HepG2 (cell line): ENCODE results near the gene NDRG2. TPM values are rescaled to one million over a fixed set of nuclear protein-coding genes. Genes with fewer than 3 reads are reported as not detected.

Experiments
- ATAC-seq: fragments of 200-7000 bp; cut with Tn5 transposase; 3 replicates; pipeline ENCODE4 v1.9.1; 2020; ENCODE audit warnings: mild to moderate bottlenecking, moderate library complexity
- BruUV-seq: library from RNA; stranded (reverse); fragments of 400-500 nt; replicated peaks from 2 replicates; lab custom pipeline; 2021; lab: Mats Ljungman, UMichigan
- CTCF ChIA-PET: fragments of 300-600 bp; formaldehyde crosslinking; extraction: SDS; loops from one replicate; lab custom pipeline; 2021; ENCODE audit warnings: low total read pairs, inconsistent platforms, low intra/inter-chr PET ratio; lab: Yijun Ruan, JAX
- POLR2A ChIA-PET: fragments of 350-600 bp; sonication (Branson Sonifier 250); formaldehyde crosslinking; loops from one replicate; lab custom pipeline; 2020; ENCODE audit warnings: antibody characterized with exemption, inconsistent platforms; lab: Yijun Ruan, JAX
- DNase-seq: peaks from one replicate; pipeline ENCODE4 v3.0.0-alpha.2; 2015; ENCODE audit warnings: low spot score
- FAIRE-seq: peaks from 3 replicates; lab custom pipeline; 2011; peaks lifted over from hg19 to GRCh38; lab: Jason Lieb, UNC
- H2AFZ ChIP-seq: one replicate; pipeline ENCODE4 v1.6.1; 2011; ENCODE audit warnings: low read length, inconsistent platforms
- H3K27ac ChIP-seq: fragments of 300-600 bp; 3 replicates; pipeline ENCODE4 v1.8.0; 2011; ENCODE audit warnings: mixed run types, mild to moderate bottlenecking, mixed read lengths, low read length, inconsistent platforms; ENCODE audit not compliant: insufficient read depth; ENCODE audit errors: extremely low read length
- H3K27me3 ChIP-seq, 2 experiments: fragments of 200-600 bp in 1 of 2; 2 replicates in 1 of 2; 3 replicates in 1 of 2; pipeline versions ENCODE4 v1.6.0 to v1.8.0; 2011; ENCODE audit warnings: low read length in 2 of 2, mild to moderate bottlenecking in 2 of 2, moderate library complexity in 2 of 2, inconsistent platforms in 1 of 2; ENCODE audit not compliant: insufficient read depth in 2 of 2, control insufficient read depth in 1 of 2
- H3K36me3 ChIP-seq, 2 experiments: fragments of 200-600 bp in 1 of 2; replicated peaks in 1 of 2; 2 replicates in 1 of 2; 3 replicates in 1 of 2; pipeline versions ENCODE4 v1.5.1 to v1.8.0; 2011; ENCODE audit warnings: low read length in 2 of 2, inconsistent platforms in 1 of 2; ENCODE audit not compliant: insufficient read depth in 2 of 2, control insufficient read depth in 1 of 2
- H3K4me1 ChIP-seq: 2 replicates; pipeline ENCODE4 v1.5.1; 2012; ENCODE audit warnings: low read length, inconsistent platforms; ENCODE audit not compliant: insufficient read depth
- H3K4me2 ChIP-seq: 2 replicates; pipeline ENCODE4 v1.6.0; 2011; ENCODE audit warnings: low read depth, low read length, inconsistent platforms
- H3K4me3 ChIP-seq, 3 experiments: fragments of 200-600 bp in 1 of 3; sonication (generic), shearing (Covaris generic) in 1 of 3; replicated peaks in 1 of 3; 2 replicates each; pipeline ENCODE4 v1.5.1; 2011 to 2016; ENCODE audit warnings: low read length in 3 of 3, inconsistent platforms in 2 of 3, low read depth in 2 of 3, mild to moderate bottlenecking in 2 of 3, control low read depth in 1 of 3, mixed read lengths in 1 of 3; ENCODE audit not compliant: insufficient read depth in 1 of 3
- H3K79me2 ChIP-seq: one replicate; pipeline ENCODE4 v1.6.1; 2011; ENCODE audit warnings: low read length, inconsistent platforms; ENCODE audit not compliant: insufficient read depth
- H3K9ac ChIP-seq: 2 replicates; pipeline ENCODE4 v1.6.0; 2011; ENCODE audit warnings: mild to moderate bottlenecking, low read depth, low read length, inconsistent platforms; ENCODE audit not compliant: insufficient read depth
- H3K9me3 ChIP-seq: 2 replicates; pipeline ENCODE4 v1.5.1; 2012; ENCODE audit warnings: mild to moderate bottlenecking, low read length
- H4K20me1 ChIP-seq: 2 replicates; pipeline ENCODE4 v1.6.0; 2011; ENCODE audit warnings: inconsistent platforms, mild to moderate bottlenecking, low read length, moderate library complexity; ENCODE audit not compliant: insufficient read depth
- AKAP8 ChIP-seq: sonication (generic); formaldehyde crosslinking; IDR thresholded peaks from 2 replicates; pipeline ENCODE4 v1.5.1; 2020; ENCODE audit warnings: mild to moderate bottlenecking, missing genetic modification reagents
- GMEB1 ChIP-seq: sonication (generic); formaldehyde crosslinking; IDR thresholded peaks from 2 replicates; pipeline ENCODE4 v1.5.1; 2020; ENCODE audit warnings: missing genetic modification reagents, mild to moderate bottlenecking, borderline replicate concordance
- ZNF431 ChIP-seq: sonication (generic); formaldehyde crosslinking; IDR thresholded peaks from 2 replicates; pipeline ENCODE4 v1.9.0; 2022; ENCODE audit warnings: missing genetic modification reagents, low read depth, mild to moderate bottlenecking, borderline replicate concordance
- ZNF780A ChIP-seq: sonication (generic); formaldehyde crosslinking; IDR thresholded peaks from 2 replicates; pipeline ENCODE4 v1.8.0; 2022; ENCODE audit warnings: mild to moderate bottlenecking, missing genetic modification reagents, moderate library complexity
- WGBS: methylation state at CpG from one replicate; pipeline ENCODE4 v1.1.6; 2017; ENCODE audit warnings: low lambda C conversion rate; 5-methylcytosine and 5-hydroxymethylcytosine counted together
- in situ Hi-C: cut with HindIII; loops from 2 replicates; pipeline ENCODE4 v1.10.0; 2017; ENCODE audit warnings: low pct_unique_long_range_greater_than_20kb; ENCODE audit not compliant: extremely low pct_ligation_motif_present
- intact Hi-C: fragments of 100-400 bp; cut with micrococcal nuclease; formaldehyde crosslinking; loops from one replicate; pipeline ENCODE4 v1.10.0; 2022; ENCODE audit not compliant: unreplicated experiment
- polyA plus RNA-seq, 8 experiments: library from polyadenylated mRNA; depleted of rRNA in 3 of 8; stranded (reverse) in 7 of 8; unstranded in 1 of 8; fragments of >200 nt; fragmentation: Illumina TruSeq in 4 of 8; extraction: Trizol in 4 of 8; gene quantifications; 2 replicates each; pipeline versions ENCODE4 v1.2.1 to v1.2.3, GENCODE V29; 2011 to 2016; ENCODE audit warnings: low read depth in 4 of 8, missing spikeins in 1 of 8, mixed read lengths in 1 of 8; ENCODE audit not compliant: insufficient read depth in 1 of 8
- total RNA-seq, 5 experiments: library from RNA; depleted of rRNA; stranded (reverse); fragments of >200 nt; fragmentation: Illumina TruSeq; extraction: Trizol; gene quantifications; 2 replicates each; pipeline ENCODE4 v1.2.3, GENCODE V29; 2016; ENCODE audit warnings: low read depth in 1 of 5
- TF ChIP-seq, protein P1 (sequence below): sonication (generic); formaldehyde crosslinking; IDR thresholded peaks from 2 replicates; pipeline ENCODE4 v1.5.1; 2020; ENCODE audit warnings: missing genetic modification reagents, mild to moderate bottlenecking, borderline replicate concordance
- TF ChIP-seq, protein P2 (sequence below), 2 experiments: sonication (generic) in 1 of 2; formaldehyde crosslinking in 1 of 2; IDR thresholded peaks; 2 replicates each; pipeline versions ENCODE4 v1.4.0 to v1.6.1; 2018 to 2020; ENCODE audit warnings: missing genetic modification reagents in 2 of 2, borderline replicate concordance in 1 of 2, low read depth in 1 of 2, mild to moderate bottlenecking in 1 of 2, missing biosample characterization in 1 of 2

Gene NDRG2
- total and polyA plus RNA-seq, 2 of the 13 experiments (the other 11 are each of a cell fraction or from before 2014, with no cell fraction given), result 27.2 to 189 TPM

GRCh38 chr14:21036751-21037150, 11.9 kb upstream of the NDRG2 start:
- Histone ChIP-seq H3K79me2 (no peaks in the 10 kb centered on the region), H3K27ac (no peak overlapping the region), H3K4me1 (peaks cover 49% of the 10 kb centered on the region), H3K36me3 (no peaks in the 10 kb centered on the region), H2AFZ (no peak overlapping the region), H4K20me1 (no peaks in the 10 kb centered on the region), H3K9me3 (no peaks in the 10 kb centered on the region), H3K9ac (no peak overlapping the region), H3K4me3 (no peak overlapping the region), H3K27me3 (no peaks in the 10 kb centered on the region; a peak in 1 of 5 replicates), H3K4me2 (no peak overlapping the region)
- no peak for FAIRE-seq
- ATAC-seq, result no peak
- intact Hi-C loops (no loop called here), in situ Hi-C loops (no loop called here)
- DNase-seq, result no peak
- POLR2A ChIA-PET, result interaction anchor here (1.4 kb wide), 1 partner anchor 8 kb away, joined by 3 read pairs; no protein-coding TSS in a partner anchor
- WGBS, result 83% methylated on average over 6 of the region's 7 CpGs
- TF ChIP-seq GMEB1 (CRISPR knock-in tag), result no peak
- TF ChIP-seq, protein P1, sequence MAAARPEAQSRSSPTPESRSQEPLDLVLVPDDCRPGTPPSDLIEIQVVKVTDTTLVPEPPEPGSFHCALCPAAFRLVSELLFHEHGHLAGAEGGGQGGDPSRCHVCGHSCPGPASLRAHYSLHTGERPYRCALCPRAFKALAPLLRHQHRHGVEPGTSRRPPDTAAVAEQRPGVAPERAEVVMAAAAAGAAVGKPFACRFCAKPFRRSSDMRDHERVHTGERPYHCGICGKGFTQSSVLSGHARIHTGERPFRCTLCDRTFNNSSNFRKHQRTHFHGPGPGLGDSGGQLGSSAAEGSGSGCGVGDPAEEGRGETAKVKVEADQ (CRISPR knock-in tag), result no peak
- no peak for TF ChIP-seq AKAP8 (CRISPR knock-in tag)
- no peak for TF ChIP-seq ZNF780A (CRISPR knock-in tag)
- TF ChIP-seq ZNF431 (CRISPR knock-in tag), result no peak
- TF ChIP-seq, protein P2, sequence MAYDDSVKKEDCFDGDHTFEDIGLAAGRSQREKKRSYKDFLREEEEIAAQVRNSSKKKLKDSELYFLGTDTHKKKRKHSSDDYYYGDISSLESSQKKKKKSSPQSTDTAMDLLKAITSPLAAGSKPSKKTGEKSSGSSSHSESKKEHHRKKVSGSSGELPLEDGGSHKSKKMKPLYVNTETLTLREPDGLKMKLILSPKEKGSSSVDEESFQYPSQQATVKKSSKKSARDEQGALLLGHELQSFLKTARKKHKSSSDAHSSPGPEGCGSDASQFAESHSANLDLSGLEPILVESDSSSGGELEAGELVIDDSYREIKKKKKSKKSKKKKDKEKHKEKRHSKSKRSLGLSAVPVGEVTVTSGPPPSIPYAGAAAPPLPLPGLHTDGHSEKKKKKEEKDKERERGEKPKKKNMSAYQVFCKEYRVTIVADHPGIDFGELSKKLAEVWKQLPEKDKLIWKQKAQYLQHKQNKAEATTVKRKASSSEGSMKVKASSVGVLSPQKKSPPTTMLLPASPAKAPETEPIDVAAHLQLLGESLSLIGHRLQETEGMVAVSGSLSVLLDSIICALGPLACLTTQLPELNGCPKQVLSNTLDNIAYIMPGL (CRISPR knock-in tag; IDR thresholded peaks at IDR 0.05; ENCODE audit: borderline replicate concordance in 1 of 2, low read depth in 1 of 2), result no peak
- BruUV-seq, result no TSS peak
- CTCF ChIA-PET, result interaction anchor here (4.8 kb wide), 1 partner anchor 22 kb away, joined by 109 read pairs; no protein-coding TSS in a partner anchor
